ENCODE measurements around the gene NINJ2.
"Not testable (repeated sequence)": the region's sequence is repeated elsewhere in the genome, so short reads cannot be mapped to it uniquely, and the experiment has no call there.

NINJ2 gene

DNA sequence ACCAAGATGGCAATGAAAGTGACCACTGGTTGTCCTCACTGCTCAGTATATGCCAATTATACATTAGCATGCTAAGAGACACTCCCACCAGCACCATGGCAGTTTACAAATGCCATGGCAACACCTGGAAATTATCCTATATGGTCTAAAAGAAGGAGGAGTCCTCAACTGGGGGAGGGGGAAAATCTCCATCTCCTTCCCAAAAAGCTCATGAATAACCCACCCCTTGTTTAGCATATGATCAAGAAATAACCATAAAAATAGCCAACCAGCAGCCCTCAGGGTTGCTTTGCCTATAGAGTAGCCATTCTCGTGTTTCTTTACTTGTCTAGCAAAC lies 34.5 kb downstream of the NINJ2 start:
- not testable (repeated sequence) for H3K18ac ChIP-seq (ENCODE audit: low read length); H3K27me3 ChIP-seq (ENCODE audit: insufficient read depth, low read length, poor library complexity); H3K27ac ChIP-seq (ENCODE audit: low read depth, low read length); H2BK5ac ChIP-seq (ENCODE audit: low read length); H3K4me3 ChIP-seq (ENCODE audit: low read length); H2AK5ac ChIP-seq (ENCODE audit: low read length); H3K36me3 ChIP-seq (ENCODE audit: control insufficient read depth, insufficient read depth, low read length); DNase-seq; H4K8ac ChIP-seq (ENCODE audit: low read depth, low read length); H3K79me1 ChIP-seq (ENCODE audit: low read length); H3K79me2 ChIP-seq (ENCODE audit: control insufficient read depth, insufficient read depth, low read length); H3K4ac ChIP-seq (ENCODE audit: low read depth, low read length); H3K9ac ChIP-seq (ENCODE audit: low read length); H3K56ac ChIP-seq (ENCODE audit: low read length); H2BK120ac ChIP-seq (ENCODE audit: low read depth, low read length); H2BK15ac ChIP-seq (replicated peaks; ENCODE audit: low read depth); H3K4me2 ChIP-seq (ENCODE audit: low read length); H3K23ac ChIP-seq (ENCODE audit: low read length); H4K5ac ChIP-seq (ENCODE audit: low read length); H3K4me1 ChIP-seq (ENCODE audit: control insufficient read depth, low read depth, low read length)
- no CpG with 5 or more reads among the region's 1 CpG for WGBS (ENCODE audit: extremely low coverage, insufficient coverage, low lambda C conversion rate)

DNA sequence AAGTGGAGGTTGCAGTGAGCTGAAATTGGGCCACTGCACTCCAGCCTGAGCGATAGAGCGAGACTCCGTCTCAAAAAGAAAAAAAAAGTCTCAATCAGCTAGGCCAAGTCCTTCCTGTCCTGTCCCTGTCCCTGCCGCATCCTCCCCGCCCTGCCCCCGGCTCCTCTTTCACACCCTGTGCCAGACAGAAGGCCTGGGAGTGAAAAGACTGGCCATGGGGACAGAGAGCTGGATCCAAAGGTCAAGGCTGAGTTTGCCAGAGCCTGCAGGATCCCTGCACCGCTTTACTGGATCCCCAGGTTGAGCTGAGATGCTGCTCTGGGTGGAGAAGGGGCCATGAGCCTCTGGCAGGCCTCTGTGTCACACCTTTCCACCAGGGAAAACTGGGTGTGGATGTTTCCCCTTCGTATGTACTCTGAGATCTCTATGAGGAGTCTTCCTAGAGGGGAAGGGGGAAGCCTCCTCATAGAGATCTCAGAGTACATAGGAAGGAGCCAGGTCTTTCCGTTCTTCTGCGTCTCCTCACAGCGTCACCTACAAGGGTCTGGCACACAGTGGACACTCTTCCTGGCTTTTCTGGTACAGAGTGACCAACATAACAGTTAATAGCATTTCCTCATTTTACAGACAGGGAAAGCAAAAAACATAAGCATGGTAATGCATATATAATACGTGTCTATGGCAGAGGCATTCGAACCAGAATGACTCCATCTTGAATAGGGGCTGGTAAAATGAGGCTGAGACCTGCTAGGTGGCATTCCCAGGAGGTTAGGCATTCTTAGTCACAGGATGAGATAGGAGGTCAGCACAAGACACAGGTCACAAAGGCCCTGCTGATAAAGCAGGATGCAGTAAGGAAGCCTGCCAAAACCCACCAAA lies 35.1 kb downstream of the NINJ2 start:
- Histone ChIP-seq H3K4ac (ENCODE audit: low read depth, low read length) (no peak overlapping the region), H2BK15ac (replicated peaks; ENCODE audit: low read depth) (no peak overlapping the region), H2BK120ac (ENCODE audit: low read depth, low read length) (no peak overlapping the region), H3K4me1 (ENCODE audit: control insufficient read depth, low read depth, low read length) (peaks cover 7% of the 10 kb centered on the region), H2BK5ac (ENCODE audit: low read length) (no peak overlapping the region), H4K5ac (ENCODE audit: low read length) (no peak overlapping the region), H3K27me3 (ENCODE audit: insufficient read depth, low read length, poor library complexity) (no peaks in the 10 kb centered on the region), H3K4me3 (ENCODE audit: low read length) (no peak overlapping the region), H4K8ac (ENCODE audit: low read depth, low read length) (no peak overlapping the region), H3K9ac (ENCODE audit: low read length) (no peak overlapping the region), H3K56ac (ENCODE audit: low read length) (no peak overlapping the region), H3K23ac (ENCODE audit: low read length) (no peak overlapping the region), H3K79me1 (ENCODE audit: low read length) (no peaks in the 10 kb centered on the region), H2AK5ac (ENCODE audit: low read length) (no peak overlapping the region), H3K4me2 (ENCODE audit: low read length) (no peak overlapping the region), H3K27ac (ENCODE audit: low read depth, low read length) (no peak overlapping the region), H3K18ac (ENCODE audit: low read length) (no peak overlapping the region), H3K36me3 (ENCODE audit: control insufficient read depth, insufficient read depth, low read length) (no peaks in the 10 kb centered on the region), H3K79me2 (ENCODE audit: control insufficient read depth, insufficient read depth, low read length) (no peaks in the 10 kb centered on the region)
- DNase-seq, result peak; percentile 59
- WGBS (ENCODE audit: extremely low coverage, insufficient coverage, low lambda C conversion rate), result no CpG with 5 or more reads among the region's 13 CpGs

DNA sequence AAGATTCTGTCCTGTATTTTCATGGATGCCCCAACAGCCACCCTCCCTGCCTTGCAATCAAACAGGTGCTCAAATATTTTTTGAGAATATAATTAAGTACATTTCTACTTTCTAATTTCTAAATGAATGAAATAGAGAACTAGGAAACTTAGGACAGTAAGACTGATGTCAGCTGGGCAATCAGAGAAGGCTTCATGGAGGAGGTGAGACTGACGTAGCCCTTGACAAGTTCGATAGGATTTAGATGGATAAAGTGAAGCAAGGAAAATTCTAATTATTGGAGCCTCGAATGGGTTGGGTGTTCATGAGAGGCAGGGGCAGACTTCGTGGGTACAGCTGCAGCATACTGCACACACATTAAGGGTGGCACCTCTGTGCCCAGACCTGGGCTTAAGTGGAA lies 36.0 kb downstream of the NINJ2 start:
- H3K9ac ChIP-seq (ENCODE audit: low read length), result no peak overlapping the region
- no peak overlapping the region for H4K5ac ChIP-seq (ENCODE audit: low read length)
- no peak overlapping the region for H3K4me2 ChIP-seq (ENCODE audit: low read length)
- peaks cover 10% of the 10 kb centered on the region for H3K4me1 ChIP-seq (ENCODE audit: control insufficient read depth, low read depth, low read length)
- H2AK5ac ChIP-seq (ENCODE audit: low read length), result no peak overlapping the region
- no peak overlapping the region for H3K4me3 ChIP-seq (ENCODE audit: low read length)
- H2BK15ac ChIP-seq (replicated peaks; ENCODE audit: low read depth), result no peak overlapping the region
- H3K27ac ChIP-seq (ENCODE audit: low read depth, low read length), result no peak overlapping the region
- H3K23ac ChIP-seq (ENCODE audit: low read length), result no peak overlapping the region
- no peak overlapping the region for H2BK5ac ChIP-seq (ENCODE audit: low read length)
- no peak overlapping the region for H3K56ac ChIP-seq (ENCODE audit: low read length)
- no CpG with 5 or more reads among the region's 4 CpGs for WGBS (ENCODE audit: extremely low coverage, insufficient coverage, low lambda C conversion rate)
- no peak overlapping the region for H2BK120ac ChIP-seq (ENCODE audit: low read depth, low read length)
- no peaks in the 10 kb centered on the region for H3K27me3 ChIP-seq (ENCODE audit: insufficient read depth, low read length, poor library complexity)
- no peaks in the 10 kb centered on the region for H3K36me3 ChIP-seq (ENCODE audit: control insufficient read depth, insufficient read depth, low read length)
- H3K18ac ChIP-seq (ENCODE audit: low read length), result no peak overlapping the region
- no peak overlapping the region for H4K8ac ChIP-seq (ENCODE audit: low read depth, low read length)
- no peaks in the 10 kb centered on the region for H3K79me2 ChIP-seq (ENCODE audit: control insufficient read depth, insufficient read depth, low read length)
- no peak overlapping the region for H3K4ac ChIP-seq (ENCODE audit: low read depth, low read length)
- no peak for DNase-seq
- no peaks in the 10 kb centered on the region for H3K79me1 ChIP-seq (ENCODE audit: low read length)

- no peaks in the 10 kb centered on the region for H3K79me1 ChIP-seq (ENCODE audit: low read length)
- WGBS (ENCODE audit: extremely low coverage, insufficient coverage, low lambda C conversion rate), result no CpG with 5 or more reads among the region's 3 CpGs
- no peak overlapping the region for H3K9ac ChIP-seq (ENCODE audit: low read length)
- no peak overlapping the region for H2AK5ac ChIP-seq (ENCODE audit: low read length)
- no peak overlapping the region for H2BK5ac ChIP-seq (ENCODE audit: low read length)
- no peaks in the 10 kb centered on the region for H3K79me2 ChIP-seq (ENCODE audit: control insufficient read depth, insufficient read depth, low read length)
- no peak overlapping the region for H4K5ac ChIP-seq (ENCODE audit: low read length)
- peaks cover 10% of the 10 kb centered on the region for H3K4me1 ChIP-seq (ENCODE audit: control insufficient read depth, low read depth, low read length)
- no peak overlapping the region for H3K56ac ChIP-seq (ENCODE audit: low read length)
- no peak for DNase-seq
- H2BK15ac ChIP-seq (replicated peaks; ENCODE audit: low read depth), result no peak overlapping the region
- no peaks in the 10 kb centered on the region for H3K27me3 ChIP-seq (ENCODE audit: insufficient read depth, low read length, poor library complexity)
- no peak overlapping the region for H3K4ac ChIP-seq (ENCODE audit: low read depth, low read length)
- H4K8ac ChIP-seq (ENCODE audit: low read depth, low read length), result no peak overlapping the region
- H3K4me3 ChIP-seq (ENCODE audit: low read length), result no peak overlapping the region
- H3K27ac ChIP-seq (ENCODE audit: low read depth, low read length), result no peak overlapping the region
- no peak overlapping the region for H3K4me2 ChIP-seq (ENCODE audit: low read length)
- H3K18ac ChIP-seq (ENCODE audit: low read length), result no peak overlapping the region
- H3K36me3 ChIP-seq (ENCODE audit: control insufficient read depth, insufficient read depth, low read length), result no peaks in the 10 kb centered on the region
- H3K23ac ChIP-seq (ENCODE audit: low read length), result no peak overlapping the region
- H2BK120ac ChIP-seq (ENCODE audit: low read depth, low read length), result no peak overlapping the region
Measured at GRCh38 chr12:625998-626397, 37.2 kb downstream of the NINJ2 start.

DNA sequence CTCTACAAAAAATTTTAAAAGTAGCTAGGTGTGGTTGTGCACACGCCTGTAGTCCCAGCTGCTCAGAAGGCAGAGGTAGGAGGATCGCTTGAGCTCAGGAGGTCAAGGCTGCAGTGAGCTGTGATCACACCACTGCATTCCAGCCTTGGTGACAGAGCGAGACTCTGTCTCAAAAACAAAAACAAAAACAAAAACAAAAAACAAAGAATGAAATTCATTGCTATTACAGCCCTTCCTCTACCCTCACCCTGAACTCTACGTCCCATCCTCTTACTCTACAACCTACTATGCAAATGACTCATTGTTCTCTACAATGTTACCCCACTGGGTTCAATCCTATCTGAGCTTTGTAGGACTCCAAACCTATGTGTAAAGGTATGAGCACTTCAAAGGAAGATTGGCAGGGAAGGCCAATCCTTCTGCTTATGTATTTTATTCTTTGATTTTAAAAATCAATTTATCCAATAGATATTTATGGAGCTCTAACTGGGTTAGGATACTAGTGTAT lies 39.3 kb downstream of the NINJ2 start:
- Histone ChIP-seq H3K27ac (ENCODE audit: low read depth, low read length) (no peak overlapping the region), H4K5ac (ENCODE audit: low read length) (no peak overlapping the region), H3K23ac (ENCODE audit: low read length) (no peak overlapping the region), H3K9ac (ENCODE audit: low read length) (no peak overlapping the region), H2AK5ac (ENCODE audit: low read length) (no peak overlapping the region), H3K4me2 (ENCODE audit: low read length) (no peak overlapping the region), H3K18ac (ENCODE audit: low read length) (peak overlapping the region; percentile 31), H3K4ac (ENCODE audit: low read depth, low read length) (no peak overlapping the region), H3K79me2 (ENCODE audit: control insufficient read depth, insufficient read depth, low read length) (no peaks in the 10 kb centered on the region), H4K8ac (ENCODE audit: low read depth, low read length) (no peak overlapping the region), H2BK15ac (replicated peaks; ENCODE audit: low read depth) (no peak overlapping the region), H2BK120ac (ENCODE audit: low read depth, low read length) (no peak overlapping the region), H3K79me1 (ENCODE audit: low read length) (no peaks in the 10 kb centered on the region), H3K56ac (ENCODE audit: low read length) (no peak overlapping the region), H3K36me3 (ENCODE audit: control insufficient read depth, insufficient read depth, low read length) (no peaks in the 10 kb centered on the region), H2BK5ac (ENCODE audit: low read length) (no peak overlapping the region), H3K4me1 (ENCODE audit: control insufficient read depth, low read depth, low read length) (peaks cover 10% of the 10 kb centered on the region), H3K4me3 (ENCODE audit: low read length) (no peak overlapping the region), H3K27me3 (ENCODE audit: insufficient read depth, low read length, poor library complexity) (no peaks in the 10 kb centered on the region)
- WGBS (ENCODE audit: extremely low coverage, insufficient coverage, low lambda C conversion rate), result no CpG with 5 or more reads among the region's 4 CpGs
- peak; percentile 84 for DNase-seq
